Fibroblast of skin of abdomen (primary cell): ENCODE measurements around the gene AXIN2.

Source experiments
- DNase-seq: peaks from one replicate; pipeline ENCODE4 v3.0.0-alpha.2; 2013

AXIN2 gene

DNA sequence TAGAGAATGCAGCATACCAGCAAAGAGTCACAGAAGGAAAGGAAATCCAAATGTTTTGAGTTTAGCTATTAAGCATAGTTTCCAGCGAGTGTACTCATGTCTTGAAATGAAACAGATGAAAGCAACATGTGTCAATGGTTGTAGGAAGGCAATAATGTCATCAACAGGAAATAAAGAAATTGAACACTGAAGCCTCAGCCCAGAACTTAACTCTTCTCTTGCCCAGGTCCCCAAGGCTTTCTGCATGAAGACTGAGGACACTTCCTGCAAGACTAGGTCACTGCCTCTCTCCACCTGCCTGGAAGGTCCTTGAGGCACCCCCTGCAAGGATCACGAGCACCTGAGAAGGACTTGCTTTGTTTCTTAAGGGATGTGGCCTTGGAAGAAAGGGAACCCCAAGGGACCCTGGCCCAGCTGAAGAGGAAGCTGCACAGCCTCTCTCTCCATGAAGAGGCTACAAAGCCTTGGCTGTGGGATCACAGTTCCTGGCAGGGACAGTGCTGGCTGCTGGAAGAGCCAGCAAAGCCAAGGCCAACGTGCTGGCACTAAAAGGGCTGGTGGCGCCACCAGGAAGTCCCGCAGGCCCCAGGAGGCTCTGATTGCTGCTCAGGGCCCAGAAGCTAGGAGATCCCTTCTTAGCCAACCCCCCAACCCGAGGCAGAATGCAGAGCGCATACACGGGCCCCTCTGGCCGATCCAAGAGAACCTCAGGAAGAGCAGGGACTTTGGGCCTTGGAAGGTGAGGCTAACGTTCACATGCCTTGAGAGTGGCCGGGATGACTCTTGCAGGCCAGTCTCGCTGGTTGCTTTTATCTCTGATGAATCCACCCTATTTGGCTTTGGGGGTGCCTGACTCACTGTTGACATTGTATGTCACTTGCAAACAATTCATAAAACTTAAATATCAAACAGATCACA lies 23.4 kb upstream of the AXIN2 start:
- no peak for DNase-seq

GRCh38 chr17:65583921-65584603 lies 22.6 kb upstream of the AXIN2 start:
- no peak for DNase-seq

DNA sequence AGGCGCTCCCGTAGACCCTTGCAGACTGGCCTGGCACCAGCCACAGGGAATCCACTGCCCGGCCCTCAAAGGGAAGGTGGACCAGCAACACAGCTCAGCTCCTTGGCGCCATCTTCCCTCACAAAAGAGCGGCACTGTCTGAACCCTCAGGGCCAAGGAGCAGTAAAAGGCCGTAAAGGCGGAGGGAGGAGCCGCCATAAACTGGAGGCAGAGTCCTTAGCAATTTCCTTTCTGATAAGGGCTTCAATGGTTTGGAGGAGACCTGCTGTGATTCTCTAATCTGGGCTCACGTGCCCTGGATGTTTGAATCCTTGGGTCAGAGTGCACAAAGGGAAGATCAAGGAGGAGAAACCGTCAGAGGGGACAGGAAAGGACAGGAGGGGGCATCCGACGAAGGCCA lies 15.5 kb upstream of the AXIN2 start:
- no peak for DNase-seq

DNA sequence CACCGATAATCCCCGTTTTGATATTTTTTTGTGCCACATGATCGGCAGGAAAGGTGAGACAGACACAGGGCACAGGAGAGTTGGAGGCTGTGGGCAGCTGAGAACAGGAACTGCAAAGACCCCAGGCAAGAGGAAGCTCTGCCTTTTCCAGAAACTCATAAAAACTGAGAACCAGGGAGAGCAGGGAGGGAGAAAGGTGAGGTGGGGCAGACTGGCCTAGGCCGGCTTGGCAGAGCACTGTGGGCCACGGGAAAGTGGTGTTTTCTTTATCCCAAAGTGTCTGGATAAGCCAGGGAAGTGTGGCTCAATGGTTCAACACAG lies 11.8 kb upstream of the AXIN2 start:
- no peak for DNase-seq

DNA sequence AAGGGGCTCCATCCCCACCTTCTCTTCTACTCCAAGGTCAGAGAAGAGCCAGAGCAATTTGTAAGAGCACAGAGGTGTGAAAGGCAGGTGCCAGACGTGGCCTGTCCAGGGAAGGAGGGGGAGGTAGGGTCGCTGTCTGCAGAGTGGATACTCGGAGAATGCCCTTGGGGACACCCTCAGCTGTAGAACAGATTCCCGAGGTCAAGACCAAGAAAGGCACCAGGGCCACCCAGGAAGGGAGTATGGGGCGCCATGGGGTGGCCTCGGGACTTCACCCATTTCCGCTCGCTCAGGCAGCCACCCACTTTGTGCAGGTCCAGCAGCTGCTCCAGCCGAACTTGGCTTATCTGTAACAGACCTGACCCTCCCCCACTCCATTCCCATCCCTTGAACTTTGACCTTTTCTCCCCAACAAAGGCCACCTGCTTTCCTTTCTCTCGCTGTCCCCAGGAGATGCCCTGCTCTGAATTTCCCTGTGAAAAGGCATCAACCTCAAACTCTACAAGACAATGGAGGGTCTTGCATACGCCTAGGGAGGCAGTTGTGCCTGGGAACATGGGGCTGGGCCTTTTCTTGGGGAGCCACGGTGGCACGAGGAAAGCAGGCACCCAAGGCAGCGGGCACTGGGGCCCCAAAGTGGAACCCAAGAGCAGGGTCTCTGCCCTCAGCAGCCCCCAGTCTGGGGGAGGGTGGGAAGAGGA lies 11.3 kb upstream of the AXIN2 start:
- no peak for DNase-seq

DNA sequence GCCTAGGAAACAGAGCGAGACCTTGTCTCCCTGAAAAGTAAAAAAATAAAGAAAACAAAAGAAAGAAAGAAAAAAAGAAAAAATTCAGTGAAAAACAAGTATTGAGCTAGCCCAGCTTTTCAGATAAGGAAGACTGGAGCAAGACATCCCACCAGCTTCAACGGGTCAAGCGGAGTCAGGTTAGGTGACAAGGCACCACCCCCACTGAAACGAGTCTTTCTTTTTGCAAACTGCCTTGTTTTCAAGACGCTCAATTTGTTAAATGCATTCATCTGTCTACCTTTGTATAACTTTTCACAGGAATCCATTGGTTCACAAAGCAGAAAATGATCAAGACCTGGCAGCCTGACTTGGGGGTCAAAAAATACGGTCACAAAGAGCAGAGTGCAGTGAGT lies 10.7 kb upstream of the AXIN2 start:
- no peak for DNase-seq

GRCh38 chr17:65568918-65569317 lies 7.5 kb upstream of the AXIN2 start:
- DNase-seq: no peak

GRCh38 chr17:65567566-65567965 lies 6.1 kb upstream of the AXIN2 start:
- DNase-seq: no peak

DNA sequence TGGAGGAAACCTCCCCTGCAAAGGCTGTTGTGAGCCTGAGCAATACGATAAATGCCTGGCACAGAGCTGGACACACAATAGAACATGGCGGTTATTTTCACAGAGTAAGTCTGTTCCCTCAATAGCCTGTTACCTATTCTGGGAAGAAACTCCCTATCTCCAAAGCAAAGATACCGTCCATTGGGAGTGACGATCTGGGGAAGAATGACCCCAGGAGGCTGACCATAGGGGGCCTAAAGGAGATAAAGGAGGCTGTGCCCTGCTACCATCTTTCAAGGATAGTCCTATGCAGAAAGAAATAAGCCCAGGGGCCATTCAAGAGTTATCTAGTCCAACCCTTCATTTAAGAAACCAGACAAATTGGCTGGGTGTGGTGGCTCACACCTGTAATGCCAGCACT lies 4.1 kb upstream of the AXIN2 start:
- DNase-seq: no peak

DNA sequence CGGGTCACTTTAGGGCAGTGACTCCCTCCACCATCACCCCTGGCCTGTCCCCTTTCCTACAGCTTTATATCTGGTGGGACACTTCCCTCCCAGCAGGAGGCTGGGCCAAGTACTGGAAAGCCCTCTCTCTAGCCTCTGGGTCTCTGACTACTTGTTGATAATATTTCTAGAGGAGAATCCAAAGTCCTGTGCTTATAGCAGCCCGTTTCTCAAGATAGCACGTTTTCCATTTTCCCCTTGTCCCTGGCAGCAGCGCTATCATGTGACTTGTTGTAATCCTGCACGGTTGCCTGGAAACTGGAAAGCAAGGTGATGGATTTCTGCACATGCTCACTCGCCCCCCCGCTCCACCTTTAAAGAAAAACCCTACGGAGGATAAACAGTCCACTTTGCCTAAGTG lies 3.3 kb upstream of the AXIN2 start:
- DNase-seq: no peak

DNA sequence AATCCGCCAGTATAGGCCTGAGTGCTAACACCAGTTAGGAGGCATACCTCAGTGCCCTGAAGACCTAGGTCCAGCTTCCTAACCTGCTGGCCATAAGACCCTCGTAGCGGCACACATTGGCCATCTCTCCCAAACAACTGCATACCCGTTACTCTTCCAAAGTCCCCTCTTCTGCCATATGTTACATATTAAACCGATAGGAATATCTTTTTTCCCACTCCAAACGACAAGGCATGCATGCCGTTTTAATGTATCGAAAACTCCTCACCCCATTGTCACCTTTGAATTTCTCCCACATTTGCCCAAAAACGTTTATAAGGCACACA lies 721 bp upstream of the AXIN2 start:
- no peak for DNase-seq

DNA sequence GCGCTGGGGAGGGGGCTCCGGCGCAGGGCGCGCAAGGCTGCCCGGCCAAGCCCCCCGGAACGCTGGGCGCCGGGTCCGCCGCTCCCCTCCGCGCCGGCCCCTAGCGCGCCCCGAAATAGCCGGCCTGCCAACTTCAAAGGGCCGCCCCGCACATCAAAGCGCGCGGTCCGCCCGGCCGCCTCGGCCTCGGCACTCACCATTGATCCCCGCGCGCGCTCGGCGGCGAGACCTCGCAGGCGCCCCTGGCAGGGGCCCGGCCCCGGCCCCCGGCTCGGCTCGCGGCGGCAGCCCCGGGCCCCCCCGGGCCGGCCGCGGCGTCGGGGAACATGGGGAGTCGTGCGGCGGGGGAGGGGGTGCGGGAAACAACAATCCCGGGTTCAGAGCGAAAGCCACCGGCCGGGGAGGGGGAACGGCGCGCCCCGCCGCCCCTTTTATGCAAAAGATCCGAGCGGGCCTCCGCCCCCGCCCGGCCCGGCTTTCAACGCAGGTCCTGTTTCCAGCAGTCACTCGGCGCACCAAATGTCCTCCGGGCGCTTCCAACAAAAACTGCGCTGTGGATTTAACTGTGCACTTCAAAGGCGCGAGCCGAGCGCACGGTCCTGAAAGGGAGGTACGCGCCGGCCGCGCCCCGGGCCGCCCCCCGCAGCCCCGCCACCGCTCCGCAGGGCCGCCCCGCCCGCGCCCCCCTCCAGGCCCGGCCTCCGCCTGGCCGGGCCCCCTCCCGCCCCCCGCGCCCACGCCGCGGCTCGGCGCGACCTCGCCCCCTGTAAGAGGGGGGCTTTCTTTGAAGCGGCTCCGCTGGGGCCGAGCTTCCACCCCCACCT lies 608 bp downstream of the AXIN2 start:
- DNase-seq: peak; percentile 90

DNA sequence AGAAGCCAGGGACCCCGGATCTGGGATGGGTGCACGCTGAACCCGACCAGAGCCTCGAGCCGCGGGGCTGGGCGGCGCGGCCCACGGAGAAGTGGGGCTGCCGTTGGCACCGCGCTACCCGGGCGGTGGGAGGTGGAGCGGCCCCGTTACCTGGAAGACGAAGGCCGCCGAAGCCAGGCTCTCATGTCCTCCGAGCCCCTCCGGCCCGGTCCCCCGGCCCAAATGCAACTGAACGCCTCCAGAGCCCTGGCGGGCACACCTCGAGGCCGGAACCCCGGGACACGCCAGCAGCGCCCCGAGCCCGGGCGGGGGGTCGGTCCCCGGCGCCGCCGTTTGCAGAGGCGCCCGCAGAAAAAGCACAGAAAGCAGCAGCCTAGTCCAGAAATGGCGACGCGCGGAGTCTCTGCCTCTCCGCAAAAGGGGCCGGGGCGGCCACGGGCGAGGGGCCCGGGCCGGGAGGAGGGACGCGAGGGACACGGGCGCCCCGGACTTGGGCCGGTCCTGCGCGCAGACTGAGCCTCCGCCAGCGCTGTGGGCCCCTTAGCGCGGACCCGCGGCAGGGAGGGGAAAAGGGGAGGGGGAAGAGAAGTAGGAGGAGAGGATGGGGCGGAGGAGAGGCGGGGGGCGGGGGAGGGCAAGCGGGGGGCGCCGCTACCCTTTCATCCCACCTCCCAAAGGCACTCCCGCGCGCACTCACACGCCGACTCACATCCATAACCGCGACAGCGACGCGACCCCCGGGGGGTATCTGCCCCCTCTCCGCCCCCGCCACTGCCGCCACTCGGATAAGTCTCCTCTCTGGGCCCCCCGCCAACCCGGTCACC lies 1.4 kb downstream of the AXIN2 start:
- DNase-seq: peak; percentile 24

DNA sequence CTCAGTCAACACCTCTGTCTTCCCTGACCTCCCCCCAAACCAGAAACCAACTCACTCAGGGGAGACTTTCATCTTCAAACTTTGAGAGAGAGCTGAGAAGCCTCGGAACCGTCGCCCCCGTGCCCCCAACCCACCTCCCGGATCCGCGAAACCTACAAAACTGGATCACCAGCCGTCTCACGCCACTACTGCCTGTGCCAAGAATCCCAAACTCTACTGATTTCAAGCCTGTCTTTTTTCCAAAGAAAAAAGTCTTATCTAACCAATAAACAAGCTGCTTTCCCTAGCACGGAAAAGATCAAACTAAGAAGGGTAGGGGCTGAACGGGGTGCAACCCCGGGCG lies 2.0 kb downstream of the AXIN2 start:
- no peak for DNase-seq

GRCh38 chr17:65558683-65559460 lies 2.6 kb downstream of the AXIN2 start:
- DNase-seq: no peak

DNA sequence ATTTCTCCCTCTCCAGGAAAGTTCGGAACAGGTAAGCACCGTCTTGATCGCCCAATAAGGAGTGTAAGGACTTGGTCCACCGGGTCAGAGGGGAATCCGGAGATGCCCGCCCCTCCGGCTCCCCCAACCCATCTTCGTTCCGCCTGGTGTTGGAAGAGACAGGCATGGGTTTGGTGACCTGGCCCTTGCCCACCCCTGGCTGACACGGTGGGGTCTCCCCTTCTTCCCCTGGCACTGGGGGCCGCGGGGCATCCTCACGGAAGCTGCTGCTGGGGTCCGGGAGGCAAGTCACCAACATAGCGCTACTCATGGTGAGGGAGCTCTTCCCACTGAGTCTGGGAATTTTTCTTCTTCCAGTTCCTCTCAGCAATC lies 3.2 kb downstream of the AXIN2 start:
- DNase-seq: no peak

DNA sequence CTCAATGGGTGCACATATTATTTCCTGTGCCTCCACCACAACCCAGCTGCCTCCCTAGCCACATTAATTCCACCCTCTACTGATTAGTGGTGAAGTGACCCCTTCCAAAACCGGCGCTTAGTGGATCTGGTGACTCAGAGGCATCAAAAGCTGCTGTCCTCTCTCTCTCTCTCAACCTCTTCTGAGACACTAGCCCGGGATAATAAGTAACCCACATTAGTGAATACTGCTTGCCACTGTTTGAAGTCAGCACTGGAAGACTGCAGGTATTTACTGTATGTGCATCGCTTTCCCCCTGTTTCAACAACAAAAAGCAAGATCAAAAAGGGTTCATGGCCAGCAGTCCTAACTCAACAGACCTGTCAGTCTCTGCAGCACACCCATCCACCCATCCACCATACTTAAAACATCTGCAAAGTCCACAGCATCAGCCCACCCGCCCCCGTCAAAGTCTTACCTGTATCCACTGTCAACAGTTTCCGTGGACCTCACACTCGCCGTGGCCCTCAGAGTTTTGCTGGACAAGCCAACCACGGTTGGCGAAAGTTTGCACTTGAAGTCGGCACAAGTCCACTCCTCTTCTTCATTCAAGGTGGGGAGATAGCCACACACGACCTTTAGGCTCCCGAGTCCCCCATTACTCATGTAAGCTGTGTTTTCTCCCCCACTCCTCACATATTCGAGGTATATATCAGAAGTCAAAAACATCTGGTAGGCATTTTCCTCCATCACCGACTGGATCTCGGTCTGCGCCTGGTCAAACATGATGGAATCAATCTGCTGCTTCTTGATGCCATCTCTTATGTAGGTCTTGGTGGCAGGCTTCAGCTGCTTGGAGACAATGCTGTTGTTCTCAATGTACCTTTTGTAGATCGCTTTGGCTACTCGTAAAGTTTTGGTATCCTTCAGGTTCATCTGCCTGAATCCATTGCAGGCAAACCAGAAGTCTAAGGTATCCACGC lies 3.8 kb downstream of the AXIN2 start:
- DNase-seq: peak; percentile 73

- DNase-seq: no peak
These were observed 4.5 kb downstream of the AXIN2 start for GRCh38 chr17:65556910-65557348.

GRCh38 chr17:65556014-65556909 lies 5.2 kb downstream of the AXIN2 start:
- peak; percentile 74 for DNase-seq
